Transverse colon (tissue), 4 donors: ENCODE results near the gene KDM1B. TPM values are rescaled to one million over a fixed set of nuclear protein-coding genes. Genes with fewer than 3 reads are reported as not detected.

Source experiments
- DNase-seq: peaks from one replicate; pipeline ENCODE4 v3.0.0-alpha.2; 2019
- H3K27ac ChIP-seq, 4 donors: fragments of 200-600 bp; sonication (generic); 2 replicates each; pipeline ENCODE4 v1.5.1; 2016 to 2018; ENCODE audit warnings: inconsistent platforms in 4 of 4
- H3K27me3 ChIP-seq: fragments of 200-600 bp; sonication (generic); 2 replicates; pipeline ENCODE4 v1.5.1; 2017; ENCODE audit warnings: inconsistent platforms
- H3K36me3 ChIP-seq, 4 donors: fragments of 200-600 bp; sonication (generic); 2 replicates each; pipeline ENCODE4 v1.5.1; 2017 to 2019; ENCODE audit warnings: inconsistent platforms in 4 of 4
- H3K4me1 ChIP-seq, 4 donors: fragments of 200-600 bp; sonication (generic); 2 replicates each; pipeline ENCODE4 v1.5.1; 2017 to 2020; ENCODE audit warnings: inconsistent platforms in 4 of 4
- H3K4me3 ChIP-seq, 4 donors: fragments of 200-600 bp; sonication (generic); 1 replicate in 1 of 4; 2 replicates in 3 of 4; pipeline versions ENCODE4 v1.5.1 to v1.6.1; 2017 to 2019; ENCODE audit warnings: inconsistent platforms in 4 of 4
- H3K9me3 ChIP-seq, 2 donors: fragments of 200-600 bp; sonication (generic); 2 replicates each; pipeline ENCODE4 v1.5.1; 2017 to 2019; ENCODE audit warnings: inconsistent platforms in 2 of 2
- CTCF ChIP-seq, 5 experiments: fragments of 200-600 bp in 3 of 5; fragments of 450-650 bp in 2 of 5; sonication (generic) in 3 of 5; IDR thresholded peaks; 1 replicate in 2 of 5; 2 replicates in 3 of 5; pipeline ENCODE4 v1.5.1; 2016 to 2017; ENCODE audit warnings: antibody characterized with exemption in 5 of 5, inconsistent platforms in 3 of 5, mild to moderate bottlenecking in 2 of 5, moderate library complexity in 1 of 5
- EP300 ChIP-seq: sonication (generic); formaldehyde crosslinking; IDR thresholded peaks from one replicate; pipeline ENCODE4 v1.6.1; 2017; ENCODE audit warnings: antibody characterized with exemption, low read depth
- POLR2A ChIP-seq: fragments of 450-650 bp; IDR thresholded peaks from one replicate; pipeline ENCODE4 v1.6.1; 2016; ENCODE audit warnings: antibody characterized with exemption, mild to moderate bottlenecking, moderate library complexity
- POLR2AphosphoS5 ChIP-seq, 3 donors: sonication (generic); formaldehyde crosslinking; IDR thresholded peaks; one replicate each; pipeline ENCODE4 v1.6.1; 2016; ENCODE audit warnings: antibody characterized with exemption in 3 of 3
- WGBS, 2 donors: methylation state at CpG; one replicate each; pipeline ENCODE4 v1.1.5; 2018; ENCODE audit warnings: low coverage in 1 of 2; 5-methylcytosine and 5-hydroxymethylcytosine counted together
- in situ Hi-C, 4 donors: fragments of 200-750 bp; cut with MboI; loops; one replicate each; pipeline versions ENCODE4 v1.15.0 to v1.15.1; 2017; ENCODE audit warnings: low sequenced_read_pairs in 3 of 4, low pct_ligation_motif_present in 1 of 4, low pct_unique_long_range_greater_than_20kb in 1 of 4
- intact Hi-C: fragments of 100-400 bp; cut with DNase I; formaldehyde crosslinking; loops from one replicate; pipeline ENCODE4 v1.15.1; 2023; ENCODE audit warnings: low total_unique reads
- total RNA-seq, 4 donors: library from RNA; depleted of rRNA; stranded (reverse); fragments of >200 nt; gene quantifications; one replicate each; pipeline ENCODE4 v1.1.0, GENCODE V29; 2016

KDM1B gene
- total RNA-seq, 4 donors from 2014 or later: 18.9 to 70.7 (median 40.0) TPM

GRCh38 chr6:18122128-18123093, 32.8 kb upstream of the KDM1B start, which contains the start of gene NHLRC1:
NHLRC1 (minus strand) TSS chr6:18122677; CDS start chr6:18122606, 71 bp downstream.
- Histone ChIP-seq H3K27ac (peak within 1 kb of the TSS; percentile 57 to 74 (median 64)), H3K27me3 (no peaks in the 10 kb centered on the region), H3K9me3 (no peaks in the 10 kb centered on the region), H3K36me3 (no peaks in the 10 kb centered on the region), H3K4me1 (peaks cover 0 to 16% (median 7%) of the 10 kb centered on the region in 4 donors), H3K4me3 (peak within 1 kb of the TSS; percentile 23 to 54 (median 38))
- in situ Hi-C loops: loop anchor here (10.0 to 25.0 kb wide), 4 partner anchors 135 to 535 kb away; partner anchors contain the start of gene KIF13A (in 1 of the 4)
- DNase-seq: peak; percentile 89
- 31 to 57% methylated on average over 8 to 73 of the region's 82 CpGs for WGBS, 2 donors
- intact Hi-C loops: loop anchor here (10.0 kb wide), 2 partner anchors 138 to 278 kb away; partner anchors contain the start of gene KIF13A
- TF ChIP-seq POLR2AphosphoS5 (IDR thresholded peaks at IDR 0.05) (peak; percentile 62 to 86 (median 82)), POLR2A (peak; percentile 49), EP300 (no peak), CTCF (IDR thresholded peaks at IDR 0.05) (peak; percentile 89 to 98 (median 93))

GRCh38 chr6:18126121-18126520, 29.1 kb upstream of the KDM1B start:
- H3K36me3 ChIP-seq: peaks cover 0 to 9% (median 3%) of the 10 kb centered on the region in 4 donors
- H3K27ac ChIP-seq: no peak overlapping the region
- no peaks in the 10 kb centered on the region for H3K27me3 ChIP-seq
- no peaks in the 10 kb centered on the region for H3K9me3 ChIP-seq
- DNase-seq: no peak
- in situ Hi-C loops (loop anchor here in 2 of 4 donors (10.0 to 25.0 kb wide), 3 partner anchors 281 to 964 kb away; no protein-coding TSS in a partner anchor), intact Hi-C loops (loop anchor here (10.0 kb wide), 2 partner anchors 141 to 281 kb away; partner anchors contain the start of gene KIF13A)
- H3K4me1 ChIP-seq: peaks cover 0 to 10% (median 5%) of the 10 kb centered on the region in 4 donors
- WGBS, 2 donors: 70 to 72% methylated on average over 5 of the region's 5 CpGs
- H3K4me3 ChIP-seq: no peak overlapping the region
- TF ChIP-seq POLR2A (no peak), EP300 (no peak), CTCF (IDR thresholded peaks at IDR 0.05) (no peak), POLR2AphosphoS5 (IDR thresholded peaks at IDR 0.05) (no peak)

- TF ChIP-seq POLR2AphosphoS5 (IDR thresholded peaks at IDR 0.05): no peak
- no peak for TF ChIP-seq POLR2A
- TF ChIP-seq CTCF (IDR thresholded peaks at IDR 0.05): no peak
- TF ChIP-seq EP300: no peak
- Histone ChIP-seq H3K4me1 (no peaks in the 10 kb centered on the region), H3K4me3 (no peak overlapping the region), H3K27me3 (no peaks in the 10 kb centered on the region), H3K27ac (no peak overlapping the region), H3K9me3 (no peaks in the 10 kb centered on the region), H3K36me3 (peaks cover 0 to 21% (median 7%) of the 10 kb centered on the region in 4 donors)
- in situ Hi-C loops: loop anchor here in 2 of 4 donors (25.0 kb wide), 2 partner anchors 545 to 970 kb away; no protein-coding TSS in a partner anchor
- no peak for DNase-seq
- 96 to 99% methylated on average over 3 of the region's 3 CpGs for WGBS, 2 donors
- intact Hi-C loops: no loop called here
Observed at GRCh38 chr6:18132346-18132745, 22.9 kb upstream of the KDM1B start.

GRCh38 chr6:18135171-18135570, 20.1 kb upstream of the KDM1B start:
- in situ Hi-C loops: loop anchor here in 2 of 4 donors (25.0 kb wide), 2 partner anchors 548 to 973 kb away; no protein-coding TSS in a partner anchor

More at GRCh38 chr6:18135171-18135570, 20.1 kb upstream of the KDM1B start:
- intact Hi-C loops: no loop called here
- Histone ChIP-seq H3K36me3 (peaks cover 0 to 31% (median 7%) of the 10 kb centered on the region in 4 donors), H3K4me3 (no peak overlapping the region), H3K9me3 (no peaks in the 10 kb centered on the region), H3K27ac (no peak overlapping the region), H3K27me3 (no peaks in the 10 kb centered on the region), H3K4me1 (peaks cover 0 to 5% (median 0%) of the 10 kb centered on the region in 4 donors)
- TF ChIP-seq EP300 (no peak), POLR2A (no peak), POLR2AphosphoS5 (IDR thresholded peaks at IDR 0.05) (no peak), CTCF (IDR thresholded peaks at IDR 0.05) (no peak)
- WGBS, 2 donors: 92 to 100% methylated on average over 2 of the region's 2 CpGs
- no peak for DNase-seq
